Suprapubic skin (tissue), 3 donors: ENCODE measurements around the gene NNMT.

Source experiments
- CTCF ChIP-seq, 2 donors: fragments of 200-600 bp in 1 of 2; fragments of 450-650 bp in 1 of 2; sonication (generic) in 1 of 2; IDR thresholded peaks; one replicate each; pipeline ENCODE4 v1.5.1; 2016 to 2019; ENCODE audit warnings: antibody characterized with exemption in 2 of 2, mild to moderate bottlenecking in 1 of 2, moderate library complexity in 1 of 2
- EP300 ChIP-seq: sonication (generic); formaldehyde crosslinking; IDR thresholded peaks from one replicate; pipeline ENCODE4 v1.6.1; 2017; ENCODE audit warnings: antibody characterized with exemption
- POLR2A ChIP-seq, 2 donors: fragments of 450-650 bp; IDR thresholded peaks; one replicate each; pipeline ENCODE4 v1.6.1; 2017; ENCODE audit warnings: antibody characterized with exemption in 2 of 2, mild to moderate bottlenecking in 2 of 2, moderate library complexity in 2 of 2

- no peak for TF ChIP-seq CTCF (IDR thresholded peaks at IDR 0.05)
- TF ChIP-seq POLR2A (IDR thresholded peaks at IDR 0.05) = no peak
- no peak for TF ChIP-seq EP300
Observed at GRCh38 chr11:114343493-114343892, 47.3 kb downstream of the NNMT start.
